Astrocyte (in vitro differentiated cells and primary cell): Measurements from ENCODE around the gene TMPRSS6. TPM values are rescaled to one million over a fixed set of nuclear protein-coding genes. Genes with fewer than 3 reads are reported as not detected.
A peak's percentile ranks its signal among the peaks of the same experiment; 100 is the strongest.

Experiments used
- DNase-seq: peaks from one replicate; pipeline ENCODE4 v3.0.0-alpha.2; 2010; ENCODE audit warnings: low read depth
- FAIRE-seq: peaks from 2 replicates; lab custom pipeline; 2011; peaks lifted over from hg19 to GRCh38; lab: Jason Lieb, UNC
- H2AFZ ChIP-seq: 2 replicates; pipeline ENCODE4 v1.6.0; 2012; ENCODE audit warnings: low read depth, low read length, inconsistent platforms
- H3K27ac ChIP-seq: 2 replicates; pipeline ENCODE4 v1.5.1; 2011; ENCODE audit warnings: low read depth, low read length, inconsistent platforms
- H3K27me3 ChIP-seq: 2 replicates; pipeline ENCODE4 v1.6.0; 2011; ENCODE audit warnings: low read length, inconsistent platforms; ENCODE audit not compliant: insufficient read depth
- H3K36me3 ChIP-seq: 2 replicates; pipeline ENCODE4 v1.5.1; 2011; ENCODE audit warnings: low read length, inconsistent platforms; ENCODE audit not compliant: insufficient read depth
- H3K4me1 ChIP-seq: 2 replicates; pipeline ENCODE4 v1.5.1; 2011; ENCODE audit warnings: low read length, inconsistent platforms; ENCODE audit not compliant: insufficient read depth
- H3K4me2 ChIP-seq: 2 replicates; pipeline ENCODE4 v1.6.0; 2012; ENCODE audit warnings: low read length, inconsistent platforms
- H3K4me3 ChIP-seq: 2 replicates; pipeline ENCODE4 v1.5.1; 2011; ENCODE audit warnings: low read depth, mild to moderate bottlenecking, low read length, inconsistent platforms; ENCODE audit not compliant: insufficient read depth
- H3K79me2 ChIP-seq: 2 replicates; pipeline ENCODE4 v1.6.0; 2012; ENCODE audit warnings: mild to moderate bottlenecking, low read length, inconsistent platforms; ENCODE audit not compliant: insufficient read depth
- H3K9ac ChIP-seq: 2 replicates; pipeline ENCODE4 v1.6.0; 2012; ENCODE audit warnings: mild to moderate bottlenecking, low read length, inconsistent platforms
- H3K9me3 ChIP-seq: 2 replicates; pipeline ENCODE4 v1.5.1; 2012; ENCODE audit warnings: low read depth, mild to moderate bottlenecking, low read length, inconsistent platforms; ENCODE audit not compliant: insufficient read depth
- H4K20me1 ChIP-seq: 2 replicates; pipeline ENCODE4 v1.6.0; 2012; ENCODE audit warnings: low read length, inconsistent platforms; ENCODE audit not compliant: insufficient read depth
- H3K27ac Mint-ChIP-seq: one replicate; pipeline ENCODE4 v1.8.0; 2021; ENCODE audit warnings: mild to moderate bottlenecking, mixed read lengths; ENCODE audit not compliant: unreplicated experiment
- H3K27me3 Mint-ChIP-seq: one replicate; pipeline ENCODE4 v1.8.0; 2021; ENCODE audit warnings: low read depth, mixed read lengths; ENCODE audit not compliant: unreplicated experiment
- H3K36me3 Mint-ChIP-seq: one replicate; pipeline ENCODE4 v1.8.0; 2021; ENCODE audit warnings: low read depth, mixed read lengths; ENCODE audit not compliant: unreplicated experiment
- H3K4me1 Mint-ChIP-seq: one replicate; pipeline ENCODE4 v1.8.0; 2021; ENCODE audit warnings: low read depth, mixed read lengths; ENCODE audit not compliant: unreplicated experiment
- H3K4me3 Mint-ChIP-seq: one replicate; pipeline ENCODE4 v1.8.0; 2021; ENCODE audit warnings: mild to moderate bottlenecking, moderate library complexity, mixed read lengths; ENCODE audit not compliant: unreplicated experiment
- H3K9me3 Mint-ChIP-seq: one replicate; pipeline ENCODE4 v1.8.0; 2021; ENCODE audit warnings: mild to moderate bottlenecking, mixed read lengths; ENCODE audit not compliant: unreplicated experiment
- CTCF ChIP-seq: IDR thresholded peaks from 2 replicates; pipeline ENCODE4 v1.5.1; 2011; ENCODE audit warnings: low read depth, mild to moderate bottlenecking, inconsistent platforms, low read length, moderate library complexity; ENCODE audit not compliant: insufficient read depth
- EZH2 ChIP-seq: IDR thresholded peaks from 2 replicates; pipeline ENCODE4 v1.6.1; 2012; ENCODE audit warnings: mild to moderate bottlenecking, low read length, inconsistent platforms; ENCODE audit not compliant: insufficient read depth
- total RNA-seq: library from RNA; stranded (reverse); gene quantifications from 2 replicates; pipeline ENCODE4 v1.2.1, GENCODE V29; 2021

Gene TMPRSS6
- total RNA-seq, 1 donor from 2014 or later: not detected

GRCh38 chr22:37121887-37122591 is 12.5 kb upstream of the TMPRSS6 start:
- Histone ChIP-seq H3K4me3 (no peak overlapping the region), H2AFZ (peak overlapping the region; percentile 62), H3K4me1 (peaks cover 6% of the 10 kb centered on the region), H3K27ac (no peak overlapping the region), H3K27me3 (peaks cover 8% of the 10 kb centered on the region), H3K79me2 (no peaks in the 10 kb centered on the region), H3K36me3 (no peaks in the 10 kb centered on the region), H3K9ac (no peak overlapping the region), H4K20me1 (no peaks in the 10 kb centered on the region), H3K9me3 (no peaks in the 10 kb centered on the region), H3K4me2 (no peak overlapping the region)
- no peak for TF ChIP-seq EZH2
- TF ChIP-seq CTCF: no peak
- Mint-ChIP-seq H3K9me3 (peaks cover 2% of the 10 kb centered on the region), H3K36me3 (no peaks in the 10 kb centered on the region), H3K27me3 (peaks cover 20% of the 10 kb centered on the region), H3K4me3 (no peak overlapping the region), H3K27ac (peak overlapping the region; percentile 8), H3K4me1 (peaks cover 2% of the 10 kb centered on the region)
- peak; percentile 28 for DNase-seq
- FAIRE-seq: no peak

GRCh38 chr22:37120569-37121340 is 11.2 kb upstream of the TMPRSS6 start:
- peaks cover 2% of the 10 kb centered on the region for H3K9me3 Mint-ChIP-seq
- Histone ChIP-seq H3K9me3 (no peaks in the 10 kb centered on the region), H3K27ac (no peak overlapping the region), H4K20me1 (no peaks in the 10 kb centered on the region), H3K4me1 (peaks cover 6% of the 10 kb centered on the region), H3K4me3 (no peak overlapping the region), H3K36me3 (no peaks in the 10 kb centered on the region), H3K9ac (no peak overlapping the region), H3K79me2 (no peaks in the 10 kb centered on the region), H3K4me2 (no peak overlapping the region), H3K27me3 (peaks cover 14% of the 10 kb centered on the region), H2AFZ (no peak overlapping the region)
- no peak for DNase-seq
- peaks cover 23% of the 10 kb centered on the region for H3K27me3 Mint-ChIP-seq
- no peak for FAIRE-seq
- H3K36me3 Mint-ChIP-seq: no peaks in the 10 kb centered on the region
- peak overlapping the region; percentile 10 for H3K27ac Mint-ChIP-seq
- TF ChIP-seq CTCF: no peak
- TF ChIP-seq EZH2: no peak
- no peak overlapping the region for H3K4me3 Mint-ChIP-seq
- H3K4me1 Mint-ChIP-seq: peaks cover 2% of the 10 kb centered on the region

GRCh38 chr22:37119872-37120271 is 10.4 kb upstream of the TMPRSS6 start:
- H3K27me3 ChIP-seq: peaks cover 15% of the 10 kb centered on the region
- H3K4me1 ChIP-seq: peaks cover 6% of the 10 kb centered on the region
- no peak overlapping the region for H3K4me3 ChIP-seq
- Mint-ChIP-seq H3K36me3 (no peaks in the 10 kb centered on the region), H3K4me3 (no peak overlapping the region), H3K4me1 (peaks cover 2% of the 10 kb centered on the region), H3K27ac (no peak overlapping the region), H3K27me3 (peaks cover 29% of the 10 kb centered on the region), H3K9me3 (peaks cover 4% of the 10 kb centered on the region)
- FAIRE-seq: no peak
- H3K36me3 ChIP-seq: no peaks in the 10 kb centered on the region
- no peaks in the 10 kb centered on the region for H3K79me2 ChIP-seq
- no peaks in the 10 kb centered on the region for H3K9me3 ChIP-seq
- DNase-seq: no peak
- H3K27ac ChIP-seq: no peak overlapping the region
- no peaks in the 10 kb centered on the region for H4K20me1 ChIP-seq
- H2AFZ ChIP-seq: no peak overlapping the region
- TF ChIP-seq EZH2: no peak
- TF ChIP-seq CTCF: no peak
- no peak overlapping the region for H3K4me2 ChIP-seq
- H3K9ac ChIP-seq: no peak overlapping the region
